Muscle layer of colon (tissue), 2 donors: ENCODE measurements around the gene GPC6.

Experiments
- H3K27ac ChIP-seq: one replicate; pipeline ENCODE4 v1.7.0; 2013; ENCODE audit warnings: low read depth, mild to moderate bottlenecking, low read length, moderate library complexity
- H3K27me3 ChIP-seq, 2 donors: one replicate each; pipeline ENCODE4 v1.7.0; 2013; ENCODE audit warnings: low read length in 2 of 2, mild to moderate bottlenecking in 2 of 2; ENCODE audit not compliant: insufficient read depth in 2 of 2, control insufficient read depth in 1 of 2
- H3K36me3 ChIP-seq: one replicate; pipeline ENCODE4 v1.7.0; 2013; ENCODE audit warnings: mild to moderate bottlenecking, low read length; ENCODE audit not compliant: insufficient read depth
- H3K4me1 ChIP-seq: one replicate; pipeline ENCODE4 v1.7.0; 2013; ENCODE audit warnings: mild to moderate bottlenecking, low read length; ENCODE audit not compliant: insufficient read depth
- H3K4me3 ChIP-seq, 2 donors: one replicate each; pipeline ENCODE4 v1.7.0; 2013; ENCODE audit warnings: low read length in 2 of 2, low read depth in 1 of 2, mild to moderate bottlenecking in 1 of 2, moderate library complexity in 1 of 2
- H3K9ac ChIP-seq: one replicate; pipeline ENCODE4 v1.7.0; 2013; ENCODE audit warnings: low read length
- H3K9me3 ChIP-seq: one replicate; pipeline ENCODE4 v1.7.0; 2013; ENCODE audit warnings: mild to moderate bottlenecking, low read length
- donor health status: abdominal sarcoma.
- donor health status: Adenocarcinoma of cecum.

Gene GPC6

GRCh38 chr13:94073007-94073744 is 846.6 kb downstream of the GPC6 start:
- Histone ChIP-seq H3K27me3 (no peaks in the 10 kb centered on the region), H3K4me3 (no peak overlapping the region), H3K27ac (no peak overlapping the region), H3K9ac (no peak overlapping the region), H3K9me3 (no peaks in the 10 kb centered on the region), H3K4me1 (peaks cover 10% of the 10 kb centered on the region), H3K36me3 (no peaks in the 10 kb centered on the region)

GRCh38 chr13:94079876-94080275 is 853.3 kb downstream of the GPC6 start:
- no peaks in the 10 kb centered on the region for H3K27me3 ChIP-seq
- no peaks in the 10 kb centered on the region for H3K9me3 ChIP-seq
- no peak overlapping the region for H3K9ac ChIP-seq
- no peak overlapping the region for H3K27ac ChIP-seq
- H3K36me3 ChIP-seq = no peaks in the 10 kb centered on the region
- H3K4me3 ChIP-seq = no peak overlapping the region
- H3K4me1 ChIP-seq = peaks cover 14% of the 10 kb centered on the region

- no peaks in the 10 kb centered on the region for H3K27me3 ChIP-seq
- H3K27ac ChIP-seq = peak overlapping the region; percentile 12
- H3K4me1 ChIP-seq = peaks cover 14% of the 10 kb centered on the region
- H3K36me3 ChIP-seq = no peaks in the 10 kb centered on the region
- no peaks in the 10 kb centered on the region for H3K9me3 ChIP-seq
- H3K4me3 ChIP-seq = no peak overlapping the region
- no peak overlapping the region for H3K9ac ChIP-seq
Measured at GRCh38 chr13:94080527-94080926, 853.9 kb downstream of the GPC6 start.

GRCh38 chr13:94087100-94087499 is 860.5 kb downstream of the GPC6 start:
- Histone ChIP-seq H3K27ac (no peak overlapping the region), H3K9me3 (no peaks in the 10 kb centered on the region), H3K4me1 (peaks cover 12% of the 10 kb centered on the region), H3K4me3 (no peak overlapping the region), H3K27me3 (no peaks in the 10 kb centered on the region), H3K9ac (no peak overlapping the region), H3K36me3 (no peaks in the 10 kb centered on the region)

GRCh38 chr13:94088742-94089141 is 862.1 kb downstream of the GPC6 start:
- Histone ChIP-seq H3K4me1 (peaks cover 9% of the 10 kb centered on the region), H3K27me3 (no peaks in the 10 kb centered on the region), H3K9ac (no peak overlapping the region), H3K36me3 (no peaks in the 10 kb centered on the region), H3K4me3 (no peak overlapping the region), H3K27ac (no peak overlapping the region), H3K9me3 (no peaks in the 10 kb centered on the region)

- no peaks in the 10 kb centered on the region for H3K9me3 ChIP-seq
- H3K36me3 ChIP-seq = no peaks in the 10 kb centered on the region
- H3K27ac ChIP-seq = no peak overlapping the region
- no peak overlapping the region for H3K4me3 ChIP-seq
- no peak overlapping the region for H3K9ac ChIP-seq
- H3K4me1 ChIP-seq = peaks cover 11% of the 10 kb centered on the region
- no peaks in the 10 kb centered on the region for H3K27me3 ChIP-seq
Measured at GRCh38 chr13:94090773-94091480, 864.3 kb downstream of the GPC6 start.

- no peak overlapping the region for H3K27ac ChIP-seq
- H3K36me3 ChIP-seq = no peaks in the 10 kb centered on the region
- H3K4me1 ChIP-seq = peaks cover 7% of the 10 kb centered on the region
- no peak overlapping the region for H3K9ac ChIP-seq
- peak overlapping the region in 1 of 2 donors; percentile 29 for H3K4me3 ChIP-seq
- no peaks in the 10 kb centered on the region for H3K9me3 ChIP-seq
- H3K27me3 ChIP-seq = no peaks in the 10 kb centered on the region
Measured at GRCh38 chr13:94093652-94094315, 867.2 kb downstream of the GPC6 start.

GRCh38 chr13:94109715-94110374 is 883.2 kb downstream of the GPC6 start:
- Histone ChIP-seq H3K36me3 (no peaks in the 10 kb centered on the region), H3K27me3 (no peaks in the 10 kb centered on the region), H3K27ac (no peak overlapping the region), H3K9ac (no peak overlapping the region), H3K9me3 (no peaks in the 10 kb centered on the region), H3K4me1 (peaks cover 6% of the 10 kb centered on the region), H3K4me3 (no peak overlapping the region)

GRCh38 chr13:94112227-94112626 is 885.6 kb downstream of the GPC6 start:
- Histone ChIP-seq H3K9ac (no peak overlapping the region), H3K4me3 (no peak overlapping the region), H3K4me1 (peaks cover 6% of the 10 kb centered on the region), H3K9me3 (no peaks in the 10 kb centered on the region), H3K27ac (no peak overlapping the region), H3K27me3 (no peaks in the 10 kb centered on the region), H3K36me3 (no peaks in the 10 kb centered on the region)

- Histone ChIP-seq H3K9me3 (no peaks in the 10 kb centered on the region), H3K4me3 (no peak overlapping the region), H3K4me1 (peaks cover 6% of the 10 kb centered on the region), H3K36me3 (no peaks in the 10 kb centered on the region), H3K9ac (no peak overlapping the region), H3K27me3 (no peaks in the 10 kb centered on the region), H3K27ac (no peak overlapping the region)
Measured at GRCh38 chr13:94112731-94113130, 886.1 kb downstream of the GPC6 start.

- Histone ChIP-seq H3K36me3 (no peaks in the 10 kb centered on the region), H3K9ac (no peak overlapping the region), H3K27me3 (no peaks in the 10 kb centered on the region), H3K9me3 (no peaks in the 10 kb centered on the region), H3K4me1 (peaks cover 6% of the 10 kb centered on the region), H3K27ac (no peak overlapping the region), H3K4me3 (no peak overlapping the region)
Measured at GRCh38 chr13:94113245-94113644, 886.6 kb downstream of the GPC6 start.
